Astrocyte of the cerebellum (primary cell): Measurements from ENCODE around the gene MAFB.

Experiments
- DNase-seq: peaks from one replicate; pipeline ENCODE4 v3.0.0-alpha.2; 2011; ENCODE audit warnings: low read depth
- H3K4me3 ChIP-seq: 2 replicates; pipeline ENCODE4 v1.5.1; 2011; ENCODE audit warnings: mild to moderate bottlenecking, low read depth, low read length, moderate library complexity
- in situ Hi-C: cut with HindIII; loops from 2 replicates; pipeline ENCODE4 v1.10.0; 2017; ENCODE audit warnings: low sequenced_read_pairs
- TF ChIP-seq, protein P1 (sequence below): IDR thresholded peaks from 2 replicates; pipeline ENCODE4 v1.5.1; 2012; ENCODE audit warnings: low read length, low read depth, moderate library complexity, mild to moderate bottlenecking; ENCODE audit errors: missing control alignments

The MAFB gene

DNA sequence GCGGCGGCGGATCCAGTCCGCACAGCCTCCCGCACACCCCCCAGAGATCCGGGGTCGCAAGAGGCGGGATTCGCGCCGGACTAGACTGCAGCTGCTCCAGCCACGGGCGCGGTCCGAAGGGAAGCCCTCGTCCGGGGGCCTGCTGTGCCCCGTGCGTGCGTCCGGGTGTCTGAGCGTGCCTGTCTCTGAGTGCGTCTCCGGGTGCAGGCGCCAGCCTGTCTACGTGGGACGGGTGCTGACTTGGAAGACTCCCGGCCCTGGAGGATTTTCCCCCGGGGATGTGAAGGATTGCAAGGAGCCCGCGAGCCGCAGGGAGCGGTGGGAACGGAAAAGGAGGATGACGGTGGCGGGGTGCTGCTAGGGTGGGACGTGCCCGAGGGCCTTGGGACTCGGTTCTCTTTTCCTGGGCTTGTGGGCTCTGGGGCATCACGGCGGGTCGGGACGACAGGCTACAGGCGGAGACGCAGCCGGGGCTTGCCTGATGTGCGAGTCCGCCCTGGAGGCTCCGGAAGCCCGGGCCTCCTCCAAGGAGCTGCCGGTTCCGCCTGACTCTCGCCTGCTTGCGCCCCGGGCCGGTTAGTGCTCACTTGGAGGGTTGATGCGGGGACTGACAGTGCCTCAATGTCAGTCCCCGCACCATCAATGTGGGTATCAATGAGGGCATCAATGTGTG lies 5.7 kb downstream of the MAFB start:
- peak overlapping the region; percentile 78 for H3K4me3 ChIP-seq
- TF ChIP-seq, protein P1, sequence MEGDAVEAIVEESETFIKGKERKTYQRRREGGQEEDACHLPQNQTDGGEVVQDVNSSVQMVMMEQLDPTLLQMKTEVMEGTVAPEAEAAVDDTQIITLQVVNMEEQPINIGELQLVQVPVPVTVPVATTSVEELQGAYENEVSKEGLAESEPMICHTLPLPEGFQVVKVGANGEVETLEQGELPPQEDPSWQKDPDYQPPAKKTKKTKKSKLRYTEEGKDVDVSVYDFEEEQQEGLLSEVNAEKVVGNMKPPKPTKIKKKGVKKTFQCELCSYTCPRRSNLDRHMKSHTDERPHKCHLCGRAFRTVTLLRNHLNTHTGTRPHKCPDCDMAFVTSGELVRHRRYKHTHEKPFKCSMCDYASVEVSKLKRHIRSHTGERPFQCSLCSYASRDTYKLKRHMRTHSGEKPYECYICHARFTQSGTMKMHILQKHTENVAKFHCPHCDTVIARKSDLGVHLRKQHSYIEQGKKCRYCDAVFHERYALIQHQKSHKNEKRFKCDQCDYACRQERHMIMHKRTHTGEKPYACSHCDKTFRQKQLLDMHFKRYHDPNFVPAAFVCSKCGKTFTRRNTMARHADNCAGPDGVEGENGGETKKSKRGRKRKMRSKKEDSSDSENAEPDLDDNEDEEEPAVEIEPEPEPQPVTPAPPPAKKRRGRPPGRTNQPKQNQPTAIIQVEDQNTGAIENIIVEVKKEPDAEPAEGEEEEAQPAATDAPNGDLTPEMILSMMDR, result no peak

GRCh38 chr20:40682104-40682981 lies 6.7 kb downstream of the MAFB start:
- no peak for DNase-seq
- TF ChIP-seq, protein P1, result no peak
- in situ Hi-C loops, result no loop called here
- peak overlapping the region; percentile 78 for H3K4me3 ChIP-seq

More for the DNA sequence above, 5.7 kb downstream of the MAFB start:
- DNase-seq, result no peak
- in situ Hi-C loops, result no loop called here

DNA sequence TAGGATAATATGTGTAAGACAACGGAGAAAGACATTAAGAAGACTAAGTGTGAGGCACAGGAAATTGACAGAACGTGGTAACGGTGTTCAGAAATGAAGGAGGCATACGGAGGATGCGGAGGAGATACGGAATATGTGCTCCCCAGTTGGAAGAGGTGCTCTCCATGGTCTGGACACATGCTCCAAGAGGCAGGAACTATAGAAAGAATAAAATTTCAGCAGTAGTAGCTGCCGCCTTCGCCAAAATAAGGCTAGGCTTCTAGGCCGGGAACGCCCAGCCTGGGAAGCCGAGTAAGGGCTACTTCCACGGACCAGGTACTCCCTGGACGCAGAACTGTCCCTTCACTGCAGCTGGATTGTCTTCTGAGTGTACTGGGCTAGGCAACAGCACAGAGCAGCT lies 7.4 kb downstream of the MAFB start:
- TF ChIP-seq, protein P1, result no peak
- H3K4me3 ChIP-seq, result no peak overlapping the region
- in situ Hi-C loops, result no loop called here
- no peak for DNase-seq

DNA sequence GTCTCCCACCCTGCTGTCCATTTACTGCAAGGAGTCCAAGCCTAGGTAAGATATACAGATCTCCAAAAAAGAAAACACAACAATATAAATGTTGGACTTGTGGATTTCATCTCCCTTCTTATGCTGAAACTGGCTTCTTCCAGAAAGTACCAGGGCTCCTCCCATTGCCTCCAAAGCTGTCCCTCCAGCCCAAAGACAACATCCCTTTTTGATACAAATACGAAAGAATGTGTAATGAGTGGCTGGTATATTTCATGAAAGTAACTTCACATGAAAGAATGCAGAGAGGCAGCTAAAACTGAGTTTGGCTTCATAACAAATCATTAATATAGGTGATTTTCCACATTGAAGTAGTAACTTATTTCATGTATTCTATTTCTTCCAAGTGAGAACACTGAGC lies 7.9 kb downstream of the MAFB start:
- TF ChIP-seq, protein P1, result no peak
- no peak for DNase-seq
- H3K4me3 ChIP-seq, result no peak overlapping the region
- in situ Hi-C loops, result no loop called here

DNA sequence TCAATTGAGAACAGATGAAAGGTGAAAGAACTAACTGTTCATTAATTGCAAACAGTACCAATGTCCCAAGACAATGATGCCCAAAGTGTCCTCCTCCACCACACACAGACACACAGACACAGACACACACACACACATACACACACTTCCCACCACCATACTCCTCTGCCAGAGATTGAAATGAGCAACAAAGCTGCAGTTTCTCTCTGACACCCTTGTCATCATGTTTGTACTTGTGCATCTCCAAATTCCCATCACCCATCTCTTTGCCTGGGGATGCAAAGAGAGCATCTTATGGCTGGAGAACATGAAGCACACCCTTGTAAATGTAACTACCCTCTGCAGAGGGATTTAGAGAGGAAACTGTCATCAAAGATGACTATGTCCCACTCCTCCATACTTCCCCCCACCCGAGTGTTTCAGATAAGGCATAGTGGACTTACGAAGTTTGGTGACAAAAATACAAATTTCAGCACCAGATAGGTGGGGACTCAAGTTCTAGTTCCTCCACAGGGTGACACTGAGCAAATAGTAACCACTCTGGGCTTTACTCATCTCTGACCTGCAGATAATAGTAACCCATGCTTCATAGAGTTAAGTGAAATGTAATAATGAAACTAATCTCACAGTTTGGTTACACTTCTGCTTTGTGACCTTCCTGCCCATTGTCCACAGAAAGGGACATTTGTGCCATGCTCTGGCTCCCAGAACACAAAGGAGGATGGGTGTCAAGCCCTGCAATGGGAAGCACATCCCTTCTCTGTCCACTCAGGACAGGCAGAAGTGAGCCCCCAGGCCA lies 8.7 kb downstream of the MAFB start:
- no peak overlapping the region for H3K4me3 ChIP-seq
- in situ Hi-C loops, result no loop called here
- no peak for DNase-seq
- TF ChIP-seq, protein P1, result no peak

GRCh38 chr20:40679184-40679583 lies 9.9 kb downstream of the MAFB start:
- no peak overlapping the region for H3K4me3 ChIP-seq
- no peak for DNase-seq
- TF ChIP-seq, protein P1, result no peak
- in situ Hi-C loops, result no loop called here
